Stomach smooth muscle (tissue), 2 donors: ENCODE data around the gene RFTN1.

Experiments used
- H3K27ac ChIP-seq: one replicate; pipeline ENCODE4 v1.7.0; 2013; ENCODE audit warnings: mild to moderate bottlenecking, low read length, inconsistent platforms
- H3K27me3 ChIP-seq, 2 donors: one replicate each; pipeline ENCODE4 v1.7.0; 2013; ENCODE audit warnings: low read length in 2 of 2; ENCODE audit not compliant: insufficient read depth in 2 of 2, control insufficient read depth in 1 of 2
- H3K36me3 ChIP-seq, 2 donors: one replicate each; pipeline ENCODE4 v1.7.0; 2013; ENCODE audit warnings: low read length in 2 of 2; ENCODE audit not compliant: control insufficient read depth in 2 of 2, insufficient read depth in 2 of 2
- H3K4me1 ChIP-seq: one replicate; pipeline ENCODE4 v1.7.0; 2013; ENCODE audit warnings: low read length; ENCODE audit not compliant: control insufficient read depth, insufficient read depth
- H3K4me3 ChIP-seq, 2 donors: one replicate each; pipeline ENCODE4 v1.7.0; 2013; ENCODE audit warnings: low read length in 2 of 2
- H3K9ac ChIP-seq, 2 donors: one replicate each; pipeline ENCODE4 v1.7.0; 2013; ENCODE audit warnings: low read length in 2 of 2, mild to moderate bottlenecking in 1 of 2
- H3K9me3 ChIP-seq, 2 donors: one replicate each; pipeline ENCODE4 v1.7.0; 2013; ENCODE audit warnings: low read length in 2 of 2; ENCODE audit not compliant: control insufficient read depth in 2 of 2
- donor health status: healthy.
- donor health status: Pancreatic carcinoma.

RFTN1 gene

DNA sequence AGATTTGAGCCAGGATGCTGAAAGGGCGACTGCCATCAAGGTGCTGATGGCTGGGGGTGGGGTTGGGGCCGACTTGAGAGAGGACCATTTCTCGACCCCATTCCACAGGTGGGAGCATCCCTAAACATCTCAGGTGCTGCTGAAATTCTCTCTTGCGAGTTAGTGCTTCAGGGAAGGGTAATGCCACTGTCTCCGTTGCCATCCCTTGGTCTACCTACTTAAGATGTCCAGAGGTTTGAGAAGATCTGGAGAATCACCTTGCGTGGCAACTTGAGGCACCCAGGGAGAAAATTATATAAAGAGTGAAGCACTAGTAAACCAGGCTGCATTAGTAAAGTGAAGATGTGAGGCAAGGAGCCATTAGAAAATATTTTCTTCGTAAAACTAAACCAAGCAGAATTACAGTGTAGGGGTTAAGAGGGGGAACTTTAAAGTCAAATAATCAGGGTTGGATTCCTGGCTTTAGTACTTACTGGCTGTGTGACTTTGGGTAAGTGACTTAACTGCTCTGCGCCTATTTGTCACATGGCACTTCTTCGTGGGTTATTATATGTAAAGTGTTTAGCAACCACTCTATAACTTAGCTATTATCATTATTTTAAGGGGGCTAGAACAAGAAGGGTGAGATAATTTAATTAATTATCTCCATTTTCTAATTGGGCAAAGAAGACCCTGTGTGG is 662 bp upstream of the RFTN1 start:
- H3K9ac ChIP-seq = peak overlapping the region in 1 of 2 donors; percentile 47
- H3K4me1 ChIP-seq = peaks cover 19% of the 10 kb centered on the region
- peak overlapping the region; percentile 62 to 78 for H3K4me3 ChIP-seq
- H3K9me3 ChIP-seq = no peaks in the 10 kb centered on the region
- no peak overlapping the region for H3K27ac ChIP-seq
- no peaks in the 10 kb centered on the region for H3K36me3 ChIP-seq
- H3K27me3 ChIP-seq = peaks cover 0 to 8% of the 10 kb centered on the region in 2 donors

GRCh38 chr3:16512435-16513140 is 911 bp downstream of the RFTN1 start:
- Histone ChIP-seq H3K4me3 (peak overlapping the region; percentile 73 to 78), H3K9ac (peak overlapping the region; percentile 51 to 71), H3K36me3 (no peaks in the 10 kb centered on the region), H3K27me3 (no peaks in the 10 kb centered on the region), H3K4me1 (peaks cover 25% of the 10 kb centered on the region), H3K9me3 (no peaks in the 10 kb centered on the region), H3K27ac (peak overlapping the region; percentile 46)

- Histone ChIP-seq H3K9me3 (no peaks in the 10 kb centered on the region), H3K4me1 (peaks cover 24% of the 10 kb centered on the region), H3K27ac (peak overlapping the region; percentile 46), H3K9ac (peak overlapping the region; percentile 51 to 71), H3K36me3 (no peaks in the 10 kb centered on the region), H3K4me3 (peak overlapping the region; percentile 73 to 78), H3K27me3 (peaks cover 0 to 1% of the 10 kb centered on the region in 2 donors)
These were observed 1.6 kb downstream of the RFTN1 start for GRCh38 chr3:16511681-16512434.

DNA sequence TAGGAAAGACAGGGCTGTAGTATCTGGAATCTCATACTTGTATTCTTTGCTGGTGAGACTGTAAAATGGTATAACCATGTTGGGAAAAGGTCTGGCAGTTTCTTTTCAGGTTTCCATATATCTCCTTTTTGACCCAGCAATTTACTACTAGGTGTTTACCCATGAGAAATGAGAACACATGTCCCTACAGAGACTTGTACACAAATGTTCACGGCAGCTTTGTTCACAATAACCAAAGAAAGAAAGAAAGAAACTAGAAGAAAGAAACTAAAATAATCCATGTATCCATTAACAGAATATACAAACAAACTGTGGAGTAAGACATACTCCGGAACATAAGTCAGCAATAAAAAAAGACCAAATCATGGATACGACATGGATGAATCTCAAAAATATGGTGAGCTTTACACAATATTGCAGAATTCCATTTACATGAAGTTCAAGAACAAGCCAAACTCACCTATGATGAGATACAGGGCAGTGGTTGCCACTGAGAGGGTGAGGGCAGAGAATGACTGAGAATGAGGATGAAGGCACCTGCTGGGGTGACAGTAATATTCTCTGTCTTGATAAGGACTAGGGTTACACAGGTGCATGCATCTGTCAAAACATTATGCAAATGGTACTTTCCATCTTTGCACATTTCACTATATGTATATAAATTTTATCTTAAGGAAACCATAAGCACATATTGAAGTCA is 2.7 kb downstream of the RFTN1 start:
- H3K27ac ChIP-seq = no peak overlapping the region
- no peaks in the 10 kb centered on the region for H3K36me3 ChIP-seq
- no peak overlapping the region for H3K4me3 ChIP-seq
- H3K4me1 ChIP-seq = peaks cover 22% of the 10 kb centered on the region
- H3K27me3 ChIP-seq = peaks cover 0 to 2% of the 10 kb centered on the region in 2 donors
- no peaks in the 10 kb centered on the region for H3K9me3 ChIP-seq
- H3K9ac ChIP-seq = no peak overlapping the region

DNA sequence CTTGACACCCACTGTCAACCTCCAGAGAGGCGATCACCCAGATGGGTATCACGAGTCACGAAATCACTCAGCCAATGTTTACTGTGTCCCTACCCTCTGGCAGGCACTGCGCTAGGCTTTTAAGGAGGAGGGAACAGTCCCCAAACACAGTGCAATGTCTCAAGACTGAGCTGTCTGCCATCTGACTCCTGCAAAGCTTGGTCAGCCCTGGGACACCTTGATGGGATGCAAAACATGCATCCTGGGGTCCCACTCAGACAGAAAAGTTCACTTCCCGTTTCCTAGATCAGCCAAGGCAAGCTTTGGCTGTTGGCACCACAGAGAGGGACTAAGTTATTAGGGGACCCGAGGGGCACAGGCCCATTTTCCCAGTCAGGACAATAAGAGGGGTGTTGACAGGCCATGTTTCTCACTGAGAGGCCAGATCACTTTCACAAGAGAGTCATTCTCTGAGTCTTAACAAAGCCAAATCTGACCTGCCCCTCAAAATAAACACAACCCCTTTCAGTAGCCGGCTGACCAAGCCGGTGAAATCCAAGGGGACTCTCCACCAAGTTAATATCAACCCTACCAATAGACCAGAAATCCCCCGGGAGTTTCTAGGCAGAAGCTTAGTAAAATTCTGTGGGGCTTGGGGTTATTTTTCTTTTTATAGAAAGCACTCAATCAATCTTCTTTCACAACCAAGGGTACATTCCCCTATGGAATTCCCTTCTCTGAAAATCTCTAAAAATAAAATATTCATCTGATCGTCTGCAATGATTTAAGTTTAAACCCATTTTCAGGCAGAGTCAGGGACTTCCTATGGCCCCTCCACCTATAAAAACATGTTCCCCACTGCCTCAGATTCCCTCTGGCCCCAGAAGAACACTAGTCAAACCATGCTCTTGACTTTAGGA is 3.5 kb downstream of the RFTN1 start:
- Histone ChIP-seq H3K4me3 (no peak overlapping the region), H3K9ac (no peak overlapping the region), H3K36me3 (no peaks in the 10 kb centered on the region), H3K27me3 (peaks cover 0 to 2% of the 10 kb centered on the region in 2 donors), H3K27ac (no peak overlapping the region), H3K4me1 (peaks cover 22% of the 10 kb centered on the region), H3K9me3 (no peaks in the 10 kb centered on the region)

- Histone ChIP-seq H3K9ac (no peak overlapping the region), H3K4me3 (no peak overlapping the region), H3K36me3 (no peaks in the 10 kb centered on the region), H3K9me3 (no peaks in the 10 kb centered on the region), H3K27me3 (peaks cover 0 to 2% of the 10 kb centered on the region in 2 donors), H3K4me1 (peaks cover 15% of the 10 kb centered on the region), H3K27ac (no peak overlapping the region)
These were observed 4.9 kb downstream of the RFTN1 start for GRCh38 chr3:16508591-16508995.

DNA sequence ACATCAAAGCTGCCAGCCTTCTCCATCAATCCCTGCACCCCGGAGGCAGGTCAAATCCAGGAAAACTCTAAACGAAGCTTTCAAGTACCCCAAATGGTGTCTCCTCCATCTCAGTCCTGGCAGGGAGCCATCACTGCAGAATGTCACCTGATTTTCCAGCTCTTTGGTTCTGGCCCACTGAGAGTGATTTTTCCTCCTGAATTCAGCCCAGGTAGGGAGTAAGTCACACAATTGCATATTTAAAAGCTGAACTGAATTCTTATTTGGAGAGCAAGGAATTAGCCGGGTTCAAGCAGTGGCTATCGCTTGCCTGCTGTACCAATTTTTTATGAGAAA is 5.3 kb downstream of the RFTN1 start:
- Histone ChIP-seq H3K36me3 (no peaks in the 10 kb centered on the region), H3K4me3 (no peak overlapping the region), H3K4me1 (peaks cover 15% of the 10 kb centered on the region), H3K9me3 (no peaks in the 10 kb centered on the region), H3K27ac (no peak overlapping the region), H3K9ac (no peak overlapping the region), H3K27me3 (peaks cover 0 to 2% of the 10 kb centered on the region in 2 donors)

- Histone ChIP-seq H3K27ac (no peak overlapping the region), H3K9ac (no peak overlapping the region)
These were observed 5.8 kb downstream of the RFTN1 start for GRCh38 chr3:16507578-16508242.

DNA sequence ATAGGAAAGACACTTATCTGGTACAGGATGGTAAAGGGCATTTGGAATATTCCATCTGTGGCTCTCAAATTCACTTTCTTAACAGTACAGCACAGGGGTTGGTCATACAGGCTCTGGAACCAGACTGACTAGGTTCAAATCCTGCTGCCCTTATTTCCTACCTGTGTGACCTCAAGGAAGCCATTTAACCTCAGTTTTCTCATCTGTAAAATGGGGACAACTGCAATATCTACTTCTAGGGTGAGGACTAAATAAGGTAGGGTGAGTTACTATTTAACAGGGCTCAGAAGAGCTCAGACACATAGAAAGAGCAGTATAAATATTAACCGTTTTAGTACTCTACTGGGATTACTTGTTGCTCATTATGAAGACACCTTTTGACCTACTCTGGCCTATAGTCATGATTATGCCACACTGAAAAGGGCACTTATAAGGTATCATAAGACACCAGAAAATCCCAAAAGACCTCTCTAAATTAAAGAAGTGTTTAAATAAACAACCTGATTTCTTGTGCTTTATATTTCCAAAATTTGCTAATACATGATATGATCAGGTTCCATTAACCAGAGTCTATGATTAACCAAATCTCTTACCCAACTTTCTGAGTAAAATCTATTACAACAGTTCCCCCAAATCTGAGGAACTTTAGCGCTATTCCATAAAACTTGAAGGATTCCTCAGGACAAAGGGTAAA is 6.5 kb downstream of the RFTN1 start:
- Histone ChIP-seq H3K4me1 (peaks cover 10% of the 10 kb centered on the region), H3K27ac (no peak overlapping the region), H3K27me3 (peaks cover 0 to 2% of the 10 kb centered on the region in 2 donors), H3K9ac (no peak overlapping the region), H3K9me3 (no peaks in the 10 kb centered on the region), H3K36me3 (no peaks in the 10 kb centered on the region), H3K4me3 (no peak overlapping the region)

More at GRCh38 chr3:16507578-16508242, 5.8 kb downstream of the RFTN1 start:
- H3K9me3 ChIP-seq = no peaks in the 10 kb centered on the region
- H3K4me1 ChIP-seq = peaks cover 11% of the 10 kb centered on the region
- no peaks in the 10 kb centered on the region for H3K36me3 ChIP-seq
- peaks cover 0 to 2% of the 10 kb centered on the region in 2 donors for H3K27me3 ChIP-seq
- H3K4me3 ChIP-seq = no peak overlapping the region
